ENCODE data around the gene IRF7.

- TF ChIP-seq CTCF (IDR thresholded peaks at IDR 0.05) (no peak), EP300 (IDR thresholded peaks at IDR 0.05) (no peak), POLR2A (IDR thresholded peaks at IDR 0.05) (no peak)
These were observed 30.5 kb upstream of the IRF7 start for GRCh38 chr11:646214-646613.

All from ovary (tissue), 3 donors.